Liver (tissue), 3 donors: ENCODE results near the gene RFX7.

Experiments
- GABPA ChIP-seq, 2 donors: IDR thresholded peaks in 1 of 2; conservative IDR thresholded peaks in 1 of 2; 2 replicates each; pipeline ENCODE4 v1.6.1; 2016; ENCODE audit warnings: antibody characterized with exemption in 2 of 2, mild to moderate bottlenecking in 1 of 2, moderate library complexity in 1 of 2
- RAD21 ChIP-seq, 2 donors: IDR thresholded peaks; 2 replicates each; pipeline ENCODE4 v1.6.1; 2016; ENCODE audit warnings: antibody characterized with exemption in 2 of 2, mild to moderate bottlenecking in 2 of 2
- TAF1 ChIP-seq: conservative IDR thresholded peaks from 2 replicates; pipeline ENCODE4 v1.6.1; 2016; ENCODE audit warnings: antibody characterized with exemption, mild to moderate bottlenecking
- YY1 ChIP-seq: IDR thresholded peaks from 2 replicates; pipeline ENCODE4 v1.6.1; 2016; ENCODE audit warnings: antibody characterized with exemption, mild to moderate bottlenecking
- TF ChIP-seq, protein P1 (sequence below): fragments of 150-350 bp; IDR thresholded peaks from 2 replicates; pipeline ENCODE4 v1.5.1; 2017; ENCODE audit warnings: improper control_type of control experiment, low read depth, low read length; ENCODE audit not compliant: missing input control
- TF ChIP-seq, protein P2 (sequence below): IDR thresholded peaks from 2 replicates; pipeline ENCODE4 v1.6.1; 2016; ENCODE audit warnings: antibody characterized with exemption
- TF ChIP-seq, protein P3 (sequence below): IDR thresholded peaks from 2 replicates; pipeline ENCODE4 v1.6.1; 2016; ENCODE audit warnings: antibody characterized with exemption
- donor health status: healthy.
- donor health status: healthy.

DNA sequence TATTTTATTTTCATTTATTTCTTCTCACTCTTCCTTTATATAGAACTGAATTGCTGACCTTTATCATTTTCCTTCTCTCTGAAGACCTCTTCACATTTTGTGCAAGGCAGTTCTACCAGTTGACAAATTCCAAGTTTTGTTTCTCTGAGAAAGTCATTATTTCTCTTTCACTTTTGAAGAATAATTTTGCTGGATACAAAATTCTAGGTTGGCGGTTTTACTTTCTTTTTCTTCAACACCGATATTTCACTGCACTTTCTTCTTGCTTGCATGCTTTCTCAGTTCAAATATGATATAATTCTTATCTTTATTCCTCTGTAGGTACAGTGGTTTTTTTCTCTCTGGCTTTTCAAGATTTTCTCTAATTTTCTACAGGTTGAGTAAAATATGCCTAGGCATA lies 15.9 kb downstream of the RFX7 start:
- TF ChIP-seq, protein P1, sequence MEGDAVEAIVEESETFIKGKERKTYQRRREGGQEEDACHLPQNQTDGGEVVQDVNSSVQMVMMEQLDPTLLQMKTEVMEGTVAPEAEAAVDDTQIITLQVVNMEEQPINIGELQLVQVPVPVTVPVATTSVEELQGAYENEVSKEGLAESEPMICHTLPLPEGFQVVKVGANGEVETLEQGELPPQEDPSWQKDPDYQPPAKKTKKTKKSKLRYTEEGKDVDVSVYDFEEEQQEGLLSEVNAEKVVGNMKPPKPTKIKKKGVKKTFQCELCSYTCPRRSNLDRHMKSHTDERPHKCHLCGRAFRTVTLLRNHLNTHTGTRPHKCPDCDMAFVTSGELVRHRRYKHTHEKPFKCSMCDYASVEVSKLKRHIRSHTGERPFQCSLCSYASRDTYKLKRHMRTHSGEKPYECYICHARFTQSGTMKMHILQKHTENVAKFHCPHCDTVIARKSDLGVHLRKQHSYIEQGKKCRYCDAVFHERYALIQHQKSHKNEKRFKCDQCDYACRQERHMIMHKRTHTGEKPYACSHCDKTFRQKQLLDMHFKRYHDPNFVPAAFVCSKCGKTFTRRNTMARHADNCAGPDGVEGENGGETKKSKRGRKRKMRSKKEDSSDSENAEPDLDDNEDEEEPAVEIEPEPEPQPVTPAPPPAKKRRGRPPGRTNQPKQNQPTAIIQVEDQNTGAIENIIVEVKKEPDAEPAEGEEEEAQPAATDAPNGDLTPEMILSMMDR, result no peak
- TF ChIP-seq GABPA (IDR thresholded peaks at IDR 0.05 in 1 of 2, conservative IDR thresholded peaks at IDR 0.05 in 1 of 2), result no peak
- TF ChIP-seq TAF1, result no peak
- TF ChIP-seq YY1, result no peak
- no peak for TF ChIP-seq RAD21 (IDR thresholded peaks at IDR 0.05)
- TF ChIP-seq, protein P2, sequence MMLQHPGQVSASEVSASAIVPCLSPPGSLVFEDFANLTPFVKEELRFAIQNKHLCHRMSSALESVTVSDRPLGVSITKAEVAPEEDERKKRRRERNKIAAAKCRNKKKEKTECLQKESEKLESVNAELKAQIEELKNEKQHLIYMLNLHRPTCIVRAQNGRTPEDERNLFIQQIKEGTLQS, result no peak
- TF ChIP-seq, protein P3, sequence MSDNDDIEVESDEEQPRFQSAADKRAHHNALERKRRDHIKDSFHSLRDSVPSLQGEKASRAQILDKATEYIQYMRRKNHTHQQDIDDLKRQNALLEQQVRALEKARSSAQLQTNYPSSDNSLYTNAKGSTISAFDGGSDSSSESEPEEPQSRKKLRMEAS, result no peak
